Breast epithelium (tissue), 3 donors: Measurements from ENCODE around the gene ABCC6.
"Not testable (repeated sequence)": the region's sequence is repeated elsewhere in the genome, so short reads cannot be mapped to it uniquely, and the experiment has no call there.

ENCODE experiments used
- CTCF ChIP-seq, 3 donors: fragments of 450-650 bp; IDR thresholded peaks; one replicate each; pipeline ENCODE4 v1.5.1; 2016 to 2017; ENCODE audit warnings: antibody characterized with exemption in 3 of 3, mild to moderate bottlenecking in 3 of 3, moderate library complexity in 3 of 3
- POLR2AphosphoS5 ChIP-seq, 3 donors: sonication (generic); formaldehyde crosslinking; IDR thresholded peaks; one replicate each; pipeline ENCODE4 v1.6.1; 2017; ENCODE audit warnings: antibody characterized with exemption in 3 of 3

GRCh38 chr16:16222850-16223661, at the start of gene ABCC6:
- not testable (repeated sequence) for TF ChIP-seq CTCF, POLR2AphosphoS5 (IDR thresholded peaks at IDR 0.05)
